ENCODE measurements around the gene TRPV2. TPM values are rescaled to one million over a fixed set of nuclear protein-coding genes. Genes with fewer than 3 reads are reported as not detected.

Gene TRPV2
- total and polyA plus RNA-seq, 12 donors = 4.6 to 25.4 (median 9.1) TPM

DNA sequence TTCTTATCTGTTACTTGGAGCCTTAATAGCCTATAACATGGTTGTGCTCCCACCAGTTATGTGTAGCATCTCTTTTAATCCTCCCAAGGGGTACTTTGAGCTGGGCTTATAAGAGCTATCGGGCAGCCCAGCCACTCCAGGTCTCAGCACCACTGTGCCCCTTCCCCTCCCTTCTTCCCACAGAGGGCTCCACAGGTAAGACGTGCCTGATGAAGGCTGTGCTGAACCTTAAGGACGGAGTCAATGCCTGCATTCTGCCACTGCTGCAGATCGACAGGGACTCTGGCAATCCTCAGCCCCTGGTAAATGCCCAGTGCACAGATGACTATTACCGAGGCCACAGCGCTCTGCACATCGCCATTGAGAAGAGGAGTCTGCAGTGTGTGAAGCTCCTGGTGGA, 7.0 kb downstream of the TRPV2 start:
- WGBS, 2 donors = 92 to 94% methylated on average over 7 of the region's 7 CpGs
- TF ChIP-seq CTCF (IDR thresholded peaks at IDR 0.05) = no peak
- H3K4me3 ChIP-seq = no peak overlapping the region
- H3K36me3 ChIP-seq = peaks cover 0 to 98% (median 6%) of the 10 kb centered on the region in 9 donors
- H3K27me3 ChIP-seq = no peaks in the 10 kb centered on the region
- DNase-seq (no peak), ATAC-seq (no peak)
- H3K27ac ChIP-seq = no peak overlapping the region
- intact Hi-C loops (cut with DNase I) = no loop called here
- peaks cover 0 to 34% (median 19%) of the 10 kb centered on the region in 9 donors for H3K4me1 ChIP-seq
- no peaks in the 10 kb centered on the region for H3K9me3 ChIP-seq

DNA sequence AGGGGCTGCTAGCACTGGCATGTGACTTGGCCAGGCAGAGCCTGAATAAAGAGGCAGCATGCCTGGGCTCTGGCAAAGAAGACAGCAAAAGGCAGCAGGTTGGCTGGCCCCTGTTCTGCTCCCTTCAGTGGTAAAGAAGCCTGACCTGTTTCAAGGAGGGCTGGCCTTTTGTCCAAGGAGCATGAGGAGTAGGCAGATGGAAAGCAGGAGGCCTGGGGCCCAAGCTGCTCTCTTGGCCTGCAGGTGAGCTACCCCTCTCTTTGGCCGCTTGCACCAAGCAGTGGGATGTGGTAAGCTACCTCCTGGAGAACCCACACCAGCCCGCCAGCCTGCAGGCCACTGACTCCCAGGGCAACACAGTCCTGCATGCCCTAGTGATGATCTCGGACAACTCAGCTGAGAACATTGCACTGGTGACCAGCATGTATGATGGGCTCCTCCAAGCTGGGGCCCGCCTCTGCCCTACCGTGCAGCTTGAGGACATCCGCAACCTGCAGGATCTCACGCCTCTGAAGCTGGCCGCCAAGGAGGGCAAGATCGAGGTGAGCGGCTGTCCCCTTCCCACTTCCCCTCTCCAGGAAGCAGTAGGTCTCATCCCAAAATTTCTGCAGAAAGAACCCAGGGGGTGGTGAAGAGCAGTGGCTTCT, 8.0 kb downstream of the TRPV2 start:
- H3K36me3 ChIP-seq = peaks cover 0 to 98% (median 6%) of the 10 kb centered on the region in 9 donors
- DNase-seq (no peak), ATAC-seq (no peak)
- TF ChIP-seq CTCF (IDR thresholded peaks at IDR 0.05) = no peak
- no peaks in the 10 kb centered on the region for H3K9me3 ChIP-seq
- intact Hi-C loops (cut with DNase I) = no loop called here
- H3K4me1 ChIP-seq = peaks cover 0 to 24% (median 11%) of the 10 kb centered on the region in 9 donors
- WGBS, 2 donors = 89 to 92% methylated on average over 10 of the region's 10 CpGs
- H3K27me3 ChIP-seq = no peaks in the 10 kb centered on the region
- H3K27ac ChIP-seq = no peak overlapping the region
- no peak overlapping the region for H3K4me3 ChIP-seq

- Histone ChIP-seq H3K9me3 (no peaks in the 10 kb centered on the region), H3K27me3 (no peaks in the 10 kb centered on the region), H3K4me3 (no peak overlapping the region), H3K36me3 (peaks cover 0 to 94% (median 3%) of the 10 kb centered on the region in 9 donors), H3K4me1 (peaks cover 0 to 6% (median 0%) of the 10 kb centered on the region in 9 donors), H3K27ac (no peak overlapping the region)
- 65 to 91% methylated on average over 6 of the region's 6 CpGs for WGBS, 2 donors
- no peak for TF ChIP-seq CTCF (IDR thresholded peaks at IDR 0.05)
- no peak for ATAC-seq
- no peak for DNase-seq
- intact Hi-C loops (cut with DNase I) = no loop called here
Observed at GRCh38 chr17:16425202-16425601, 9.8 kb downstream of the TRPV2 start.

GRCh38 chr17:16425698-16426659, 10.6 kb downstream of the TRPV2 start:
- no peak overlapping the region for H3K27ac ChIP-seq
- TF ChIP-seq CTCF (IDR thresholded peaks at IDR 0.05) = no peak
- peaks cover 0 to 94% (median 3%) of the 10 kb centered on the region in 9 donors for H3K36me3 ChIP-seq
- intact Hi-C loops (cut with DNase I) = no loop called here
- ATAC-seq (no peak), DNase-seq (no peak)
- H3K9me3 ChIP-seq = no peaks in the 10 kb centered on the region
- WGBS, 2 donors = 87 to 90% methylated on average over 20 of the region's 20 CpGs
- no peaks in the 10 kb centered on the region for H3K27me3 ChIP-seq
- H3K4me3 ChIP-seq = no peak overlapping the region
- no peaks in the 10 kb centered on the region for H3K4me1 ChIP-seq
